DMS 273 (cell line): ENCODE results near the gene PVRIG.
"Not testable (repeated sequence)": the region's sequence is repeated elsewhere in the genome, so short reads cannot be mapped to it uniquely, and the experiment has no call there.

Source experiments
- DNase-seq: peaks from one replicate; lab custom pipeline; 2025; ENCODE audit not compliant: unreplicated experiment; lab: John Stamatoyannopoulos, UW

PVRIG gene

GRCh38 chr7:100192969-100193368 lies 26.8 kb upstream of the PVRIG start:
- DNase-seq, result no peak

DNA sequence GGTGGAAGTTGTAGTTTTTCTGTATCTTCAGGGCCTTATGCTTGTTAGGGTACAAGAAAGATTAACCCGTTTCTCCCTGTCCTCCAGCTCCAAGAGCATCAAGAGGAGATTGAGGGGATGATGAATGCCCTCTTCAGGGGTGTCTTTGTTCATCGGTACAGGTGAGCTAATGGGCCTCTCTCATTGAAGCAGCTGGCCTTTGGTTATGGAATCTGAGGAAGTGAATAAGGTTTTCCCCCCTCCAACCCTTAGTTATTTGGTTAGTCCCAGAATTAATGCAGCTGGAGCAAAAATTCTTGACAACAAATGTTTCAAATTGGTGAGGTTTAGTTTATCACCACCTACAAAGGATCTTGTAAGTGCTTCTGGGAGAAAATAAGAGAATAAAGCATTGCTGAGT lies 24.5 kb upstream of the PVRIG start:
- no peak for DNase-seq

DNA sequence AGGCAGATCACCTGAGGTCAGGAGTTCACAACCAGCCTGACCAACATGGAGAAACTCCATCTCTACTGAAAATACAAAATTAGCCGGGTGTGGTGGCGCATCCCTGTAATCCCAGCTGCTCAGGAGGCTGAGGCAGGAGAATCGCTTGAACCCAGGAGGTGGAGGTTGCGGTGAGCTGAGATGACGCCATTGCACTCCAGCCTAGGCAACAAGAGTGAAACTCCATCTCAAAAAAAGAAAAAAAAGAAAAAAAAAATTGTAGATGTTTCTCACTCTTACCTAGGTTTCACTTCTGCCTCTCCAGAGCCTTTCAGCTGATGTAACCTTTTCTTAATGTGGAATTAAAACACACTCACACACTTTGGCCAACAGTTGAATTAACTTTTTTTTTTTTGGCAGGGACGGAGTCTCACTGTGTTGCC lies 23.8 kb upstream of the PVRIG start:
- DNase-seq, result not testable (repeated sequence)

DNA sequence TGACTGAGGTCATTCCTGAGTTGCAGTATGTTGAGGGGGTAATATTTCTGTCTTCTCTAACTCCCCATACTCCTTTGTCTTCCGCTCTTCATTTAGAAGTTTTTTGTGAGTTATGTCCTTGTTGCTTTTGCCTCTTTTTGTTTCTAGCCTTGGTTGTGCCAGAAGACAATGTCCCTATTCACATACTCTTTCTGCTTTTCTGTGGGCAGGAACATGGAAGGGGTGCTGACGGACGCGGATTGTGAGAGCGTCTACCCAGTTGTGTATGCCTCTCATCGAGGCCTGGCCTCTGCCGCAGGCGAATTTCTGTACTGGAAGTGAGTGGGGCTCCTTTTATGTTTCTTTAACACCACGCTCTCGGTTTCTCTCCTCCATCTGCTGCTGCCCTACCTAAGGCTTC lies 21.5 kb upstream of the PVRIG start:
- DNase-seq, result no peak

DNA sequence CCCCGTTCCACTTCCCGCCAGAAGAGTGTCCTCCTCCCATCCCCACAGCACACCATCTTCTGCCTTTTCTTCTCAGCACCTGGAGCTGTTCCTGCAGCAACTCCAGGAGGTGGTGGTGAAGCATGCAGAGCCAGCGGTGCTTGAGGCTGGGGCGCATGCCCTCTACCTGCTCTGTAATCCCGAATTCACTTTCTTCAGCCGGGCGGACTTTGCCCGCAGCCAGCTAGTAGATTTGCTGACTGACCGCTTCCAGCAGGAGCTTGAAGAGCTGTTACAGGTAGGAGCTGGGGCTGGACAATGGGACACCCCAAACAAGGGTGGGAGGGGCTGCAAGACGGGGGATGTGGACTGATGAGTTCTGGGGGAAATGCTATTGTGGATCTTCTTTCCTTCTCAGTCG lies 19.1 kb upstream of the PVRIG start:
- DNase-seq, result no peak

- DNase-seq, result no peak
Observed at GRCh38 chr7:100204454-100204853, 15.3 kb upstream of the PVRIG start.

GRCh38 chr7:100208911-100209408 lies 10.8 kb upstream of the PVRIG start:
- no peak for DNase-seq

- no peak for DNase-seq
Observed at GRCh38 chr7:100209493-100209892, 10.3 kb upstream of the PVRIG start.

GRCh38 chr7:100210805-100211204 lies 8.9 kb upstream of the PVRIG start:
- no peak for DNase-seq

GRCh38 chr7:100211342-100211780 lies 8.4 kb upstream of the PVRIG start:
- DNase-seq, result no peak

GRCh38 chr7:100212631-100213286 lies 7.0 kb upstream of the PVRIG start:
- no peak for DNase-seq

DNA sequence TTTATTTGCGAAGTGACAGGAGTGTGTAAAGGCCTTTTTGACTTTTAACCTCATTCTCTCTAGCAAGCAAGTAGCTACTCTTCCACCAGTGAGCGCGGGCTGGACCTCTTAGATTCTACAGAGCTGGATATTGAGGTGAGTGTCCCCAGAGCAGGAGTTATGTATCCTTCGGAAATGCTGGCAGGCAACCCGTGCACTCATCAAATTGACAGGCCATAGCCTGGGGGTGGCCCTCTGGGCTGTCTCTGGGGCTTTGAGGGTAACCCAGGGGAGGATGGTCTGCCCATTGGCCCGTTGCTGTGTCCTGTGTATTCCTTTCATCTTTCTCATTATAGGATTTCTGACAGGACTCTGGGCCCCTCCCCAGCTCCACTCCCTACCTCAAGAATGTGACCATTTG lies 6.1 kb upstream of the PVRIG start:
- no peak for DNase-seq

GRCh38 chr7:100214356-100214755 lies 5.4 kb upstream of the PVRIG start:
- DNase-seq, result not testable (repeated sequence)

DNA sequence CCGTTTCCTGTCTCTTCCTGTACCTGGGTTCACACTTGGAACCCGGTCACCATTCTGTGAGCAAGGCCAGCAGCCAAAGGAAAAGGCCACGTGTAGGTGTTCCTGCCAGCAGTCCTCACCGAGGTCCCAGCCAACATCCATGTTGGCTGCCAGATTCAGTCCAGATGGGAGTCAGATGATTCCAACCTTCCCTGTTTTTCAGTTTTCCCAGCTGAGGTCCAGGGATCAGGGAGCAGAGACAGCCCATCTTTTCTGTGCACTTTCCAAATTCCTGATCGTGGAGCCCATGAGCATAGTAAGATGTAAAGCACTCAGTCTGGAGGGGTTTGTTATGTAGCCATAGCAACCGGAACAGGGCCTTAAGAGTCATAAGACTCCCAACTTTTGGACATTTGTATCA lies 3.9 kb upstream of the PVRIG start:
- DNase-seq, result peak; percentile 55

DNA sequence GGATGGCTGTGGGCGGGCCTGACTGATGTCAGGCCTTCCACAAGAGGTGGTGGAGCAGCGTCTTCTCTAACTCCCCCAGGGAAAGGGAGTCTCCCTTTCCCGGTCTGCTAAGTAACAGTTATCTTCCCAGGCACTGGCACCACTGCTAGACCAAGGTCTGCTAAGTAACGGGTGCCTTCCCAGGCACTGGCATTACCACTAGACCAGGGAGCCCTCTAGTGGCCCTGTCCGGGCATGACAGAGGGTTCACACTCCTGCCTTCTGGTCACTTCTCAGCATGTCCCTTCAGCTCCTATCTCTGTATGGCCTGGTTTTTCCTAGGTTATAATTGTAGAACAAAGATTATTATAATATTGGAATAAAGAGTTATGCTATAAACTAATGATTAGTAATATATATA lies 1.8 kb upstream of the PVRIG start:
- peak; percentile 91 for DNase-seq

DNA sequence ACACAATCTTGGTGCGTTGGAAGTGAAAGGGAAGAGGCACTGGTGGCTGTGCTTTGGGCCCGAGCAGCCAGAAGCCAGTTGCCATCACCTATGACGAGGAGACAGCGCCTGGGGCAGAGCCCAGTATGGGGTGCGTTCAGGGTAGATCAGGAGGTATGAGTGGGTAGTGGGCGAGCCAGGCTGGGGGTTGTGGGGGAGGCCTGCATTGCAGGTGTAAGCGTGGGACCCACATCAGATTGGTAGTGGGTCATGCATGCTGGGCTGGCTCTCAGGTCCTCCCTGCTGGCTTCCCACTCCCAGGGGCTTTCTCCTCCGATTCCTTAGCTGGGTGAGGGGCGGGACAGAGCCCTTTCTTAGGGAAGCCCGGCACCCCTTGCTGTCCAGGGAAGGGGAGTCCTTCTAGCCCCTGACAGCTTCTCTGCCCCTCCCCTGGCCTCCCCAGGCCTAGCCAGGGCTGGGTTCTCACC lies 445 bp upstream of the PVRIG start:
- DNase-seq, result no peak

- DNase-seq, result peak; percentile 70
Observed at GRCh38 chr7:100220586-100221230, 959 bp downstream of the PVRIG start.

- no peak for DNase-seq
Observed at GRCh38 chr7:100221231-100221718, 1.5 kb downstream of the PVRIG start.

- no peak for DNase-seq
Observed at GRCh38 chr7:100221767-100222444, 2.2 kb downstream of the PVRIG start.

- no peak for DNase-seq
Observed at GRCh38 chr7:100222445-100223132, 2.8 kb downstream of the PVRIG start.

GRCh38 chr7:100223376-100223927 lies 3.7 kb downstream of the PVRIG start:
- DNase-seq, result not testable (repeated sequence)
